ENCODE results near the gene PALS1.

PALS1 gene

DNA sequence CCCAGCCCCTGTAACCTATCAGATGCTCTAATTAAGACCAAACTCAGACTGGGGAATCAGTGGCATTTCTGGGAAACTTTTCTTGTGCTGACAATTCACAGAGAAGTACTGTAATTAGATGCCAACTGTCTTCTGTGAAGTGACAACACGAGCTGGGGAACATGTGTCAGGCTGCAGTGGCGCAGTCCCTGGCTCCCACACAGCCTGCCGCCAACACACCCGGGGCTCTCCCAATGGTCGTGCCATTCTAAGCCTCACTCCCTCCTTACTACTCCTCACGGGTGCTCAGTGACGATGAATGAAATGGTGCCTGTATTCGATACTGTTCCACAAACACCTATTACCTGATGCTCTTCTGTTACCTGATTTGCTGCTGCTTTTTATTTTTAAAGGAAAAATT lies 33.4 kb upstream of the PALS1 start:
- no peaks in the 10 kb centered on the region for H3K9me3 ChIP-seq (ENCODE audit: control insufficient read depth, insufficient read depth, low read depth, low read length)
- H3K27ac ChIP-seq (ENCODE audit: extremely low read depth, low read depth, low read length), result no peak overlapping the region
- H3K4me3 ChIP-seq (ENCODE audit: low read depth, low read length), result no peak overlapping the region
- ChIA-PET POLR2A (no interaction called here), CTCF (no interaction called here)
- no peak for TF ChIP-seq ZNF768 (tag by site-specific recombination; IDR thresholded peaks at IDR 0.05)
- no peak for TF ChIP-seq TCF7L2 (IDR thresholded peaks at IDR 0.05; ENCODE audit: borderline replicate concordance, low read depth, low read length)
- TF ChIP-seq ZNF114 (tag by site-specific recombination; IDR thresholded peaks at IDR 0.05), result no peak
- no peak for TF ChIP-seq KLF1 (tag by site-specific recombination; IDR thresholded peaks at IDR 0.05)
- TF ChIP-seq ZNF148 (tag by site-specific recombination; IDR thresholded peaks at IDR 0.05; ENCODE audit: borderline replicate concordance), result no peak
- no peak for TF ChIP-seq GLI4 (tag by site-specific recombination; IDR thresholded peaks at IDR 0.05)
- no peak for TF ChIP-seq ZNF654 (tag by site-specific recombination; IDR thresholded peaks at IDR 0.05; ENCODE audit: low read depth)
- no peak for TF ChIP-seq GLIS2 (tag by site-specific recombination; IDR thresholded peaks at IDR 0.05)
- no peak for TF ChIP-seq SCRT2 (tag by site-specific recombination; IDR thresholded peaks at IDR 0.05)
- no peak for TF ChIP-seq ZNF837 (tag by site-specific recombination; IDR thresholded peaks at IDR 0.05)
- no peaks in the 10 kb centered on the region for H3K36me3 ChIP-seq (ENCODE audit: control insufficient read depth in 2 of 2, insufficient read depth in 1 of 2, low read length in 2 of 2)
- H3K4me1 ChIP-seq (ENCODE audit: control insufficient read depth, insufficient read depth, low read length), result no peaks in the 10 kb centered on the region

DNA sequence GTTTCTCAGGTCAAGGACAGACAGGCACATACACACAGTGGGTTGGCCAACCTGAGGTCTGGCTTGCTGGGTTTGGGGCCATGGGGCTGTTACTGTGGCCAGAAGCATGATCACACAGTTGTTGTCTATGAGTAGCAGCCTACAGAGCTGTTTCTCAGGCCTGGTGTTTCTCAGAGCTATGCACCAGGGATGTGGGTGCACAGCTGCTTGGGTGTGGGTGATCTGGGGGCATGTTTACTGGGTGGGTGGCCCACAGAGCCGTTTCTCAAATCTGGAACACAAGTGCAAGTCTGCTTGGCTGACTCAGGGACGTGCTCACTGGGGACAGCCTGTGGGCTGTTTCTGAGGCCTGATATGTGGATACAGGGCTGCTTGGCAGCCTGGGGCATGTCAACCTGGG lies 23.1 kb upstream of the PALS1 start:
- Histone ChIP-seq H3K9me3 (ENCODE audit: control insufficient read depth, insufficient read depth, low read depth, low read length) (no peaks in the 10 kb centered on the region), H3K4me3 (ENCODE audit: low read depth, low read length) (no peak overlapping the region), H3K4me1 (ENCODE audit: control insufficient read depth, insufficient read depth, low read length) (peaks cover 12% of the 10 kb centered on the region), H3K27ac (ENCODE audit: extremely low read depth, low read depth, low read length) (no peak overlapping the region; the same call in 1 of the 2 replicates), H3K36me3 (ENCODE audit: control insufficient read depth in 2 of 2, insufficient read depth in 1 of 2, low read length in 2 of 2) (no peaks in the 10 kb centered on the region)
- ChIA-PET CTCF (no interaction called here), POLR2A (no interaction called here)
- TF ChIP-seq HOXD13 (CRISPR knock-in tag; IDR thresholded peaks at IDR 0.05; ENCODE audit: borderline replicate concordance), result no peak
- TF ChIP-seq ZNF792 (tag by site-specific recombination; IDR thresholded peaks at IDR 0.05), result no peak
- no peak for TF ChIP-seq ZNF664 (tag by site-specific recombination; IDR thresholded peaks at IDR 0.05)
- peak; percentile 72 for TF ChIP-seq ZFHX2 (tag by site-specific recombination; conservative IDR thresholded peaks at IDR 0.05)
- TF ChIP-seq EGR2 (tag by site-specific recombination; IDR thresholded peaks at IDR 0.05; ENCODE audit: low read depth), result peak; percentile 74

DNA sequence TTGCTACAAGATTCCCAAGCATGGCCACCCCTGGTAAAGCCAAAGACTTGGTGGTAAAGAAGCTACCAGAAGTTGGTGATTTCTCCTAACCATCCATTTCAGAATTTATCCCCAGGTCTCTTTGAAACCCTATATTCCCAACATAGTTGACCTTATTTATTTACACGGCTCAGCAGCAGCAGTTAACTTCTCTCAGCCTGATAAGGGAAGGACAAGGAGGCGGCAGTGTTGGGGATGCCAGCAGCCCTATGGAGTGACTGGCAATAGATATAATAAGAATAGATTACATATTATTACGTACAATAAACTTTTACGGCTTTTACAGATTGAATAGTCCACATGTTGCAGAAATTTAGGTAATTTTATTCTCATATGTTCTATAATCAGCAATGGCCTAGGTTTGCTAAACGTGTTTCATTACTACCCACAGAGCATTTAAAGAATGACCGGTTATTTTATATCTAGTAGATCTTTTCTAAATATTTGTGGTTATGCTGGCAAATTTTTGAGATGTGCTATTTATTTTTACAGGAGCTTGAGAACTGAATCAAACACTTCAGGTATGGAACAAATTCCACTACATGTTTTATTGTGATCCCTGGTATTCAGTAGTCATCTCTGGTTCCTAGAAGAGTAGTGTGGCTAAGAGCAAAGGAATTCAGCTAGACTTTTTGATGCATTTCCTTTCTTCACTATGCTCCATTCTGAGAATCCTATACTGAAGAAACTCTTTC lies 19.8 kb upstream of the PALS1 start:
- Histone ChIP-seq H3K27ac (ENCODE audit: extremely low read depth, low read depth, low read length) (no peak overlapping the region), H3K4me1 (ENCODE audit: control insufficient read depth, insufficient read depth, low read length) (peaks cover 15% of the 10 kb centered on the region), H3K36me3 (ENCODE audit: control insufficient read depth in 2 of 2, insufficient read depth in 1 of 2, low read length in 2 of 2) (no peaks in the 10 kb centered on the region), H3K9me3 (ENCODE audit: control insufficient read depth, insufficient read depth, low read depth, low read length) (no peaks in the 10 kb centered on the region), H3K4me3 (ENCODE audit: low read depth, low read length) (no peak overlapping the region)
- POLR2A ChIA-PET, result interaction anchor here (0.6 kb wide), 1 partner anchor 862 kb away, joined by 4 read pairs; no protein-coding TSS in a partner anchor
- CTCF ChIA-PET, result interaction anchor here (1.2 kb wide), 1 partner anchor 12 kb away, joined by 5 read pairs; no protein-coding TSS in a partner anchor
- TF ChIP-seq, protein P1, sequence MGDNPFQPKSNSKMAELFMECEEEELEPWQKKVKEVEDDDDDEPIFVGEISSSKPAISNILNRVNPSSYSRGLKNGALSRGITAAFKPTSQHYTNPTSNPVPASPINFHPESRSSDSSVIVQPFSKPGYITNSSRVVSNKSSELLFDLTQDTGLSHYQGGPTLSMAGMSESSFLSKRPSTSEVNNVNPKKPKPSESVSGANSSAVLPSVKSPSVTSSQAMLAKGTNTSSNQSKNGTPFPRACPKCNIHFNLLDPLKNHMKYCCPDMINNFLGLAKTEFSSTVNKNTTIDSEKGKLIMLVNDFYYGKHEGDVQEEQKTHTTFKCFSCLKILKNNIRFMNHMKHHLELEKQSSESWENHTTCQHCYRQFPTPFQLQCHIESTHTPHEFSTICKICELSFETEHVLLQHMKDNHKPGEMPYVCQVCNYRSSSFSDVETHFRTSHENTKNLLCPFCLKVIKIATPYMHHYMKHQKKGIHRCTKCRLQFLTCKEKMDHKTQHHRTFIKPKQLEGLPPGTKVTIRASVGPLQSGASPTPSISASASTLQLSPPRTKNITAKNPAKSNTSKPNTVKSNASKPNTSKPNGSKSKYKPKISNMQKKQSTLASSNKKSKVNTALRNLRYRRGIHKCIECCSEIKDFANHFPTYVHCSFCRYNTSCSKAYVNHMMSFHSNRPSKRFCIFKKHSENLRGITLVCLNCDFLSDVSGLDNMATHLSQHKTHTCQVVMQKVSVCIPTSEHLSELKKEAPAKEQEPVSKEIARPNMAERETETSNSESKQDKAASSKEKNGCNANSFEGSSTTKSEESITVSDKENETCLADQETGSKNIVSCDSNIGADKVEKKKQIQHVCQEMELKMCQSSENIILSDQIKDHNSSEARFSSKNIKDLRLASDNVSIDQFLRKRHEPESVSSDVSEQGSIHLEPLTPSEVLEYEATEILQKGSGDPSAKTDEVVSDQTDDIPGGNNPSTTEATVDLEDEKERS (tag by site-specific recombination; IDR thresholded peaks at IDR 0.05), result no peak
- TF ChIP-seq ZNF473 (tag by site-specific recombination; IDR thresholded peaks at IDR 0.05), result no peak
- no peak for TF ChIP-seq GLI2 (tag by site-specific recombination; IDR thresholded peaks at IDR 0.05; ENCODE audit: borderline replicate concordance, low read depth)
- TF ChIP-seq ZNF274 (IDR thresholded peaks at IDR 0.05; ENCODE audit: low read length), result no peak
- no peak for TF ChIP-seq ZNF274 (tag by site-specific recombination; IDR thresholded peaks at IDR 0.05; ENCODE audit: borderline replicate concordance)
- no peak for TF ChIP-seq ZNF449 (tag by site-specific recombination; IDR thresholded peaks at IDR 0.05)
- no peak for TF ChIP-seq ZSCAN23 (tag by site-specific recombination; IDR thresholded peaks at IDR 0.05)
- TF ChIP-seq RBAK (tag by site-specific recombination; IDR thresholded peaks at IDR 0.05), result no peak
- no peak for TF ChIP-seq ZNF747 (tag by site-specific recombination; IDR thresholded peaks at IDR 0.05)
- no peak for TF ChIP-seq ZNF350 (tag by site-specific recombination; IDR thresholded peaks at IDR 0.05)
- TF ChIP-seq ZNF76 (tag by site-specific recombination; IDR thresholded peaks at IDR 0.05; ENCODE audit: borderline replicate concordance, low read depth), result no peak
- TF ChIP-seq ZNF302 (tag by site-specific recombination; IDR thresholded peaks at IDR 0.05; ENCODE audit: low read depth), result no peak
